GM18526 (cell line): ENCODE data around the gene BCL11A.

Experiments used
- POLR2A ChIP-seq: IDR thresholded peaks from 3 replicates; pipeline ENCODE4 v1.6.1; 2011; ENCODE audit not compliant: insufficient read length; ENCODE audit errors: extremely low read depth

The BCL11A gene

DNA sequence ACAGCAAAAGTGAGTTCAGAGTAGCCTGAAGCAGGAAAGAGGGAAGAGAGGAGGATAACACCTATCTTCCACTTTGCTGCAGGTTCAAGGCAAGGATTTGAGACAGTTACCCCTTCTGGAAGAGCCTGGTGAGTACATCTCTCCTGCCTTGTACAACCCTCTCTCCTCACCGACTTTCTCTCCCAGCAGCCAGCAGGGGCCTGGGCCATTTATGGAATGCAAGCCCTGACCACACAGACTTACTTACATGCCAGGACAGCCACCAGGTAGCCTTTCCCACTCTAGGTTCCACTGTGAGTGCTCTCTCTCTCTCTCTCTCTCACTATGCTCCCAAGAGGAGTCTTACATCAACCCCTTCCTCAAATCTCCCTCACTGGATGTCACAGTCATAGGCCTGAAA is 57.0 kb downstream of the BCL11A start:
- no peak for TF ChIP-seq POLR2A

GRCh38 chr2:60495041-60495625 is 58.3 kb downstream of the BCL11A start:
- TF ChIP-seq POLR2A, result no peak

- TF ChIP-seq POLR2A, result no peak
Measured at GRCh38 chr2:60493804-60494387, 59.6 kb downstream of the BCL11A start.

DNA sequence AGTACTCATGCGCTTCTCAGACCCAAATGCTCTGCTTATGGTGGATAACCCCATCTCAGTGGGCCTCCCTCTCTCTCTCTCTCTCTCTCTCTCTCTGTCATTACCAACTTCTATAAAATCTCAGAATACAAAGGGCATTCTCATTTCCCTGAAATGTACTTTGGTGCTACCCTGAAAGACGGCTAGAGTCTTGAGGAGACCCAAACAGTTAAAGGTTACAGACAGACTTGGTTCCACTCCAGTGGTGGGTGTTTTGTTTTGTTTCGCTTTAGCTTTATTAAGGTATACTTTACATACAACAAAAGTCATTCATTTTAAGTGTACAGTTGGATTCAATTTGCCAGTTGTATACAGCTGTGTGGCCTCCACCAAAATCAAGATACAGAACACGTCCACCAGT is 60.9 kb downstream of the BCL11A start:
- no peak for TF ChIP-seq POLR2A

GRCh38 chr2:60490848-60491247 is 62.6 kb downstream of the BCL11A start:
- TF ChIP-seq POLR2A, result no peak

GRCh38 chr2:60490441-60490840 is 63.0 kb downstream of the BCL11A start:
- no peak for TF ChIP-seq POLR2A

- no peak for TF ChIP-seq POLR2A
Measured at GRCh38 chr2:60489289-60489688, 64.2 kb downstream of the BCL11A start.

GRCh38 chr2:60488291-60488690 is 65.2 kb downstream of the BCL11A start:
- TF ChIP-seq POLR2A, result no peak

DNA sequence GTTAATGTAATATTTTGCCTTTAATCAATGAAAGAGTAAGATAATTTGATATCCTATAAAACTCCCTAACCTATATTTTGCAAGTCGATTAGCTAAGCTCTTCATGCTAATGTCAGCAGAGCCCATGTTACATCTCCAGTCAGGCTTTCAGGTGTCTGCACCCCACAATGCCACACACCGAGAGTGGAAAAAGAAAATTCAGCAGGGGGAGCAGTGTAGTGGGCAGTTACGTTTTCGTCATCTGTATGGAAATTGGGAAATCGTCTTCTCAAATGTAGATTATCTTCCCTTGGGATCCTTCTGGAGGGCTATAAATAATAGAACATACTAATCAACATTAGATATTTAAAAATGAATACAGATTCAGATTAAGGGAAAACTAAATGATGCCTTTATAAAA is 66.3 kb downstream of the BCL11A start:
- TF ChIP-seq POLR2A, result no peak

DNA sequence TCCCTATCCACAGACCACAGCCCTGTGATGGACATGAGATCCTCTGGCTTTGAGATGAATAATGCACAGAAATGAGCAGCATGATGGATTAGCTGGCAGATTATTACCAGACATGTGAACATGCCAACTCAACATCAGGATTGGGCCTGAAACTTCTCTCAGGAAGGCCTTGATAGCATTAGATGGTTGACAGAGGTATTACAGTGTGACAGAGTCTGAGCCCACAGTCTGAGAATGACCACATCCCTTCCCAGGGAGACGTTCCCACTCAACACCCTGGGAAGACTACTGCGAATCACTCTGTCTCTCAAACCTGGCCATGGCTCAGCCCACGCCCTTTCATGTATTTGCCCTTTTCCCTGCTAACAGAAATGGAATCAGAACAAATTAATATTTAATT is 66.9 kb downstream of the BCL11A start:
- no peak for TF ChIP-seq POLR2A

- no peak for TF ChIP-seq POLR2A
Measured at GRCh38 chr2:60486067-60486466, 67.4 kb downstream of the BCL11A start.

DNA sequence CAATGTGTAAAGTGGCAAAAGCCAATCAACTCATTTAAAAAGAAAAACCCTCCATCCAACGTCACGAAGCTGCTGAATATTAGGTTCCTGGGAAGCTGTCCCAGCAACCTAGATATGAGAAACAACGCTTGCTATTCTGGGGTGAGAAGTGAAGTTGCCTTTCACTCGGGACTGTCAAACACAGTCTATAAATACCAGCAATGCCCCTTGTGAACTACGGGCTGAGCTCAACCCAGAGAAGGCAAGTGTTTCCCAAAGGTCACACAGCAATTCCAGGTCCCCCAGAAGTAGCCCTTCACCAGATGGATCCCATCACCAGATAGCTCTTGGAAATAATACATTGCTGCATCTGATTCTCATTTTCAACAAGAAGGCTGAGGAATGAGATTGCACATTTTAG is 67.9 kb downstream of the BCL11A start:
- TF ChIP-seq POLR2A, result no peak

- no peak for TF ChIP-seq POLR2A
Measured at GRCh38 chr2:60485055-60485454, 68.4 kb downstream of the BCL11A start.

DNA sequence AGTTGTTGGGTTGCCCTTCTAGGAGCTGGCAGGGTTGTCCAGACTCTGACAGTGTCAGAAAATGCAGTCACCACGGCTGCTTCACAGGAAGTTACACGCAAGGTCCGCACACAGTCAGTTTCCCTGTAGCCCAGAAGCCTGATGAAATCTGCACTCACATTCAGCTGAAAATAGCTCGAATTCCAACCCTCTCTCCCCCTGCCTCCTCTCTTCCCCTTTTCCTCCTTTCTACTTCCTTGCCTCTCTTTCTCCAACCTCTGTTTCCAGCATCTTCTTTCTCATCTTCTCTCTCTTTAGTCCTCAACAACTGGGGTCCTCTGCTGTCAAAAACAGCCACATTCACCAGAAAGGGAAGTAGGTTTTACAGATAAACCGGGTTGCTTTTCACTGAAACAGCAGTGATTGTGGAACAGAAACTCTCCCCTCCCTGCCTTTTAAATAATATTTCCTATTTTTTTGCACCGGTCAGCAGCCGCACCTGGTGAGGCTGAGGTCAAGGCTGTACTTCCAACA is 69.3 kb downstream of the BCL11A start:
- TF ChIP-seq POLR2A, result no peak

DNA sequence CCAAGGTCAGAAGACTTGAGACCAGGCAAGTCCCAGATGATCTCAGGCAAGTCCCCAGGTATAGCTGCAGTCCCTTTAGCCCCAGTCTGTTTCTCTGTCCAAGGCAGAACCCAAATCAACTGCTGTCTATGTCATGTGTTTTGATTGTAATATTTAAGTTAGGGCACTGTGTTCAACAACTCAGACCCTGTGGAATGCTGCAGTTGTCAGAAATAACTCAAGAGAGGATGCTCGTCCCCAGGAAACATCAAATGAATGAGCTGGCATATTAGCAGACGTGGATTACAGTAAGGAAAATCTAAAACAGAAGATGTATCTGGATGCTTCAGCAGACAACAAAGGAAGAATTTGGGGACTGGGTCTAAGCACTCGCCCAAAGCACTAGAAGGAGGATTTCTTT is 70.1 kb downstream of the BCL11A start:
- no peak for TF ChIP-seq POLR2A

DNA sequence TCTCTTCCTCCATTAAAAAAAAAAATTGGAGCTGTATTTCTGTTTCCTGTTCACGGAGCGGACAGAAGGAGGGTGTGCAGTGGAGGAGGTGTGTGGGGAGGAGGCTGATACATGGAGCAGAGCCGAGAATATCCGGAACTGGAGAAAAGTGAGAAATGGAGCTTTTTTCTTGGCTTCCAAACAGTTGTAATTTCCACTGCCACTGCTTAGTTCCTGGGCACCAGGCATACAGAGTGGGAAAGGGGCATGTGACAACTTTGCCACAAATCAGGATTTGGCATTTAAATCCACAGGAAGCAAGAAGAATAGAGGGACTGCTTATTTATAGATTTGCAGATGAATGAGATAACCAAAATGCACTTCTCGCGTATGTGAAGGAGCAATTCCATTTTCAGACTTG is 71.2 kb downstream of the BCL11A start:
- no peak for TF ChIP-seq POLR2A

- no peak for TF ChIP-seq POLR2A
Measured at GRCh38 chr2:60481257-60481656, 72.2 kb downstream of the BCL11A start.
